NCI-H774 (cell line): Measurements from ENCODE around the gene DNAH9.

ENCODE experiments used
- DNase-seq: peaks from one replicate; lab custom pipeline; 2025; lab: John Stamatoyannopoulos, UW

Gene DNAH9

GRCh38 chr17:11986179-11986941, 388.1 kb downstream of the DNAH9 start:
- no peak for DNase-seq

DNA sequence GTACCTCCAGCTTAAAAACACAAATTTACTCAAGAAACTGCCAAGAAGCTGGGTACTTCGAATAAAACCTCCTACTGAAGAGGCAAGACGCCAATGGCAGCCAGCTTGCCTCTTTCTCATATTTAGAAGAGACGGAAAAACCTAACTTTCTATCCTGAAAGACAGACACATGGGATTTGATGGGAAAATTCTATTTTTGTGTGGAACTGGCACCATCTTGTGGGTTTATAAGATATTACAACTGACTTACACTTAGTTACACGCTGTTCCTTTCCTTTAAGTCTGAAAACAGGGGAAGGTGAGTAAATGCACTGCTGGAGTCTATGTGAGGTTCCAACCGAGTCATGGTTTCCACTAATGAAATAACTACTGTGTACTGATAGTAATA, 388.7 kb downstream of the DNAH9 start:
- DNase-seq, result no peak

DNA sequence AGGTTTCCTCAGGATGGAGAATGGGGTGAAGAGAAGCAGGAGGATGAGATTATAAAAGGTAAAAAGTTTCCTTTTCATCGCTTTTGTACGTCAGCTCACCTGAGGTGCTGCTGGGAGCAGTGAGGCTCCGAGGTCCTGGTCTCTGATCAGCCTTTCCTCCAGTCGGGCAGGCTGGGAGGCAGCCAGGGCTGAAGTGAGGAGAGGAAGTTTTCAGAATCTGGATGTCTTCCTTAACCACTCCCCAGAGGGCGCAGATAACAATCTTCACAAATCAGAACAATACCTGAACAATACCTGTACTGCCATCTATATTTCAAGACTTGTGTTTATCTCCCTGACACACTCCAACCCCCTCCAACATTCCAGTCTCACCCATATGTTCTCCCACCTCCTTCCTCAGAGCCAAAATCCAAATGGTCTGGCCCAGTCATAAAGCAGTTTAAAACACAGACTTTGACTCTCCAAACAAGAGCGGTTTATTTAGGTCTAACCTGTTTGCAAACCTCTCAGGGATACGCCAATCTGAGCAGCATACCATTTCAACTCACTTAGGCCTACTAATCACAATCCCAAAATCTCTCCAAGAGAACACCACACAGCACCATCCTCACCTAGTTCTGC, 392.2 kb downstream of the DNAH9 start:
- no peak for DNase-seq

- no peak for DNase-seq
Observed at GRCh38 chr17:11991461-11991860, 393.2 kb downstream of the DNAH9 start.

- no peak for DNase-seq
Observed at GRCh38 chr17:11996722-11997146, 398.5 kb downstream of the DNAH9 start.

DNA sequence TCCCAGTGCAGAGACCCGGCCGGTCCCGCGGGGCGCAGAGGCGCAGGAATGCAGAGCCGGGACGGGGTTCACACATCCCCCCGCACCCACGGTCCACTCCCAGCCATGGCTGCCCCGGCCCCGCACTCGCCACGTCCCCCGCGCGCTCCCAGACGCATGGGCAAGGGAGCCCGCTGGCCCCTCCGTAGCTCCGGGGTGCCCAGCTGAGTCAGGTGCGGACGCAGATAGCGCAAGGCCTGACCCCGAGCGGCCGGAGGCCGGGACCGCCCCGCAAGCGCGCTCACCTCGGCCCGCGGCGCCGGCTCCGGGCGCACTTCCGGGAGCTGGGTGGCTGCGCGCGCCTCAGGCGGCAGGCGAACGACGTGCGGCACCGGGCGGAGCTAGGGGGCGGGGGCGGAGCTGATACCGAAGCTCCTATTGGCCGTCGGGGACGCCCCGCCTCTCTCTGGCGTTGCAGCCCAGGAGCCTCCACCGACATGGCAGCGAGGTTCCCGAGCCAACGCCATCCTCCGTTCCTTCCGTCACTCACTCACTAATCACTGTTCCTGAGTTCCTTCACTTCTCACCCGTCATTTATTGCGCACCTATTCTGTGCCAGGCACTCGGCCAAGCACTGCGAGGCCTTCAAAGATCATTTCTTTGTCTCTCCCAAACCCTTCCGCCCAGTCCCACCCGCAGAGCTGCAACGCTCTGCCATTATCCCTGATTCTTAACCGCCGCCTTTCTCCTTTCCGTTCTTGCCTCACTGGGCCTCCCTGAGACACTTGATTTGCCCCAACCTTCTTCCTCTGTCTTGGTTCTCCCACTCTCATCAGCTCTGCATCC, 399.1 kb downstream of the DNAH9 start, which contains the start of gene ZNF18:
ZNF18 (minus strand) TSS at position 329 of the 825 bp plus-strand sequence. CDS start 4,646 bp downstream, outside the sequence.
- DNase-seq, result peak; percentile 83

DNA sequence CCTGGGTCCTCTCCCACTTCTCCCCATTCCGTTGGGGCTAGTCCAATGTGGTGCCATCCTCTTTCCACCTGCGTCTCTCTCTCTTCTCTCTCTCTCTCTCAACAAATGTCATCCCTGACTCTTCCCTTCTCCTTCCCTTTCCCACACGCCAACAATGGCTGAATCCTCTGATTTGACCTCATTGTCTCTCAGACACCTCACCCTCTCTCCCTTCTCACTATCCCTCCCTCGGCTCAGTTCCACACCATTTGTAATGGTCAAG, 399.6 kb downstream of the DNAH9 start:
- DNase-seq, result no peak

DNA sequence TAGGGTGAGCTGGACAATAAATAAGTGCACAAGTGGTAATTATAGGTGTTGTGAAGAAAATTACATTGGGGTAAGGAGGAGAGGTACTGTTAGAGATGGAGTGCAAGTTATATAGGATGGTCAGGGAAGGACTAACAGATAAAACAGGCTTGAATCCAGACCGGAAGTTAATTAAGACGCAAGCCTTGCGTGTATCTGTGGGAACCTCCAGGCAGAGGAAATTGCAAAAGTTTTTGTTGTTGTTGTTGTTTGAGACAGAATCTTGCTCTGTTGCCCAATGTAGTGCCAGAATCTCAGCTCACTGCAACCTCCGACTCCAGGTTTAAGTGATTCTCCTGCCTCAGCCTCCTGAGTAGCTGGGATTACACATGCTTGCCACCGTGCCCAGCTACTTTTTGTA, 401.4 kb downstream of the DNAH9 start:
- DNase-seq, result no peak

DNA sequence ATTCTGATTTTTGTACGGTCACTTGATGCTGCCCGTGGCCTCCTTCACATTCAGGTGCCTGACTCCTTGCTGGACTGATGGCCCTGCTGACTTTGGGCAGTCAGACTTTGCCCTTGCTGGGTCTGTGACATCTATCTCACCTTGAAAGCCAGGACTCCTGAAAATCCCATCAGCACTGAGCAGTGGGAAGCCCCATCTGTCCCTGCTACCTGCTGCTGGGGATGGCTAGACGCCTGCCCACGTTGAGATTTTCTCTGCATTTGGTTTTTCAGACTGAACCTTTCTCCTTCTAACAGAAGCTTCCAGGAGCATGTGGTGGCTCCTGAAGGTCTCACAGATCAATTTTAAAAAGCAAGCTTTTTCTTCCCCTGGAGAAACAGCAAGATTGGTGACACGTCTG, 409.2 kb downstream of the DNAH9 start:
- DNase-seq, result no peak
